CD14-positive monocyte (primary cell): ENCODE results near the gene PKIB. TPM values are rescaled to one million over a fixed set of nuclear protein-coding genes. Genes with fewer than 3 reads are reported as not detected.

Experiments used
- DNase-seq, 3 donors: peaks; one replicate each; pipeline ENCODE4 v3.0.0-alpha.2; 2011 to 2022
- H2AFZ ChIP-seq: 2 replicates; pipeline ENCODE4 v1.6.0; 2012; ENCODE audit warnings: mild to moderate bottlenecking, low read depth, low read length, inconsistent platforms; ENCODE audit not compliant: insufficient read depth, poor library complexity, severe bottlenecking
- H3K27ac ChIP-seq, 2 donors: 1 replicate in 1 of 2; 2 replicates in 1 of 2; pipeline ENCODE4 v1.5.1; 2012 to 2013; ENCODE audit warnings: low read length in 2 of 2, control low read depth in 1 of 2, inconsistent platforms in 1 of 2, low read depth in 1 of 2, mild to moderate bottlenecking in 1 of 2
- H3K27me3 ChIP-seq, 2 donors: one replicate each; pipeline versions ENCODE4 v1.6.0 to v1.6.1; 2011 to 2013; ENCODE audit warnings: low read length in 2 of 2; ENCODE audit not compliant: control insufficient read depth in 2 of 2, insufficient read depth in 2 of 2
- H3K36me3 ChIP-seq, 2 donors: replicated peaks in 1 of 2; 1 replicate in 1 of 2; 2 replicates in 1 of 2; pipeline versions ENCODE4 v1.5.1 to v1.6.1; 2012 to 2013; ENCODE audit warnings: low read length in 2 of 2, control low read depth in 1 of 2, inconsistent platforms in 1 of 2, mild to moderate bottlenecking in 1 of 2; ENCODE audit not compliant: insufficient read depth in 2 of 2, control insufficient read depth in 1 of 2
- H3K4me1 ChIP-seq, 2 donors: 1 replicate in 1 of 2; 2 replicates in 1 of 2; pipeline versions ENCODE4 v1.5.1 to v1.6.1; 2012 to 2013; ENCODE audit warnings: low read length in 2 of 2, control low read depth in 1 of 2, inconsistent platforms in 1 of 2, mild to moderate bottlenecking in 1 of 2, moderate library complexity in 1 of 2; ENCODE audit not compliant: insufficient read depth in 2 of 2, control insufficient read depth in 1 of 2
- H3K4me2 ChIP-seq: replicated peaks from 2 replicates; pipeline ENCODE3; 2012; ENCODE audit warnings: low read length, moderate library complexity, mild to moderate bottlenecking; ENCODE audit not compliant: poor library complexity, severe bottlenecking; ENCODE audit errors: extremely low read depth
- H3K4me3 ChIP-seq, 3 experiments: fragments of 200-600 bp in 1 of 3; sonication (generic) in 1 of 3; replicated peaks in 1 of 3; 1 replicate in 2 of 3; 2 replicates in 1 of 3; pipeline ENCODE4 v1.5.1; 2011 to 2013; ENCODE audit warnings: low read length in 3 of 3, mild to moderate bottlenecking in 3 of 3, control low read depth in 2 of 3, low read depth in 2 of 3, inconsistent platforms in 1 of 3, moderate library complexity in 1 of 3
- H3K79me2 ChIP-seq: 2 replicates; pipeline ENCODE4 v1.6.0; 2012; ENCODE audit warnings: mild to moderate bottlenecking, control low read depth, inconsistent platforms, low read length, moderate library complexity; ENCODE audit not compliant: insufficient read depth
- H3K9ac ChIP-seq: 2 replicates; pipeline ENCODE4 v1.6.0; 2017; ENCODE audit warnings: low read length, mild to moderate bottlenecking; ENCODE audit not compliant: insufficient read depth, poor library complexity, severe bottlenecking
- H3K9me3 ChIP-seq, 2 donors: replicated peaks in 1 of 2; 1 replicate in 1 of 2; 2 replicates in 1 of 2; pipeline versions ENCODE4 v1.5.1 to v1.6.1; 2012 to 2013; ENCODE audit warnings: low read length in 2 of 2, control low read depth in 1 of 2; ENCODE audit not compliant: control insufficient read depth in 1 of 2, insufficient read depth in 1 of 2
- H4K20me1 ChIP-seq: 2 replicates; pipeline ENCODE4 v1.6.0; 2012; ENCODE audit warnings: mild to moderate bottlenecking, low read length, control low read depth, moderate library complexity; ENCODE audit not compliant: insufficient read depth
- H3K27ac Mint-ChIP-seq, 7 donors: one replicate each; pipeline ENCODE4 v1.8.0; 2020; ENCODE audit warnings: mild to moderate bottlenecking in 7 of 7, mixed read lengths in 7 of 7, moderate library complexity in 6 of 7, inconsistent platforms in 2 of 7
- H3K27me3 Mint-ChIP-seq, 3 donors: one replicate each; pipeline ENCODE4 v1.8.0; 2021 to 2022; ENCODE audit warnings: low read depth in 3 of 3, mild to moderate bottlenecking in 3 of 3, mixed read lengths in 3 of 3, moderate library complexity in 3 of 3, inconsistent platforms in 1 of 3
- H3K36me3 Mint-ChIP-seq, 2 donors: one replicate each; pipeline ENCODE4 v1.8.0; 2020; ENCODE audit warnings: mixed read lengths in 2 of 2, inconsistent platforms in 1 of 2, mild to moderate bottlenecking in 1 of 2
- H3K4me1 Mint-ChIP-seq: one replicate; pipeline ENCODE4 v1.8.0; 2020; ENCODE audit warnings: mild to moderate bottlenecking, mixed read lengths
- H3K4me3 Mint-ChIP-seq, 2 donors: one replicate each; pipeline ENCODE4 v1.8.0; 2020; ENCODE audit warnings: mild to moderate bottlenecking in 2 of 2, mixed read lengths in 2 of 2, moderate library complexity in 1 of 2
- H3K9me3 Mint-ChIP-seq, 7 donors: one replicate each; pipeline ENCODE4 v1.8.0; 2020 to 2022; ENCODE audit warnings: mixed read lengths in 7 of 7, mild to moderate bottlenecking in 6 of 7, moderate library complexity in 6 of 7, inconsistent platforms in 2 of 7
- CTCF ChIP-seq: fragments of 200-600 bp; IDR thresholded peaks from one replicate; pipeline ENCODE4 v1.8.0; 2022; ENCODE audit warnings: antibody characterized with exemption, mild to moderate bottlenecking
- WGBS: methylation state at CpG from one replicate; pipeline ENCODE4 v1.1.5; 2013; ENCODE audit warnings: missing lambda C conversion rate; ENCODE audit not compliant: insufficient coverage; 5-methylcytosine and 5-hydroxymethylcytosine counted together
- intact Hi-C, 2 donors: fragments of 100-400 bp; cut with micrococcal nuclease; formaldehyde crosslinking; loops; one replicate each; pipeline versions ENCODE4 v1.15.0 to v1.15.1; 2023
- polyA plus RNA-seq, 3 donors: library from polyadenylated mRNA; depleted of rRNA in 1 of 3; unstranded in 2 of 3; stranded (reverse) in 1 of 3; fragments of 300-500 nt in 2 of 3; fragments of >200 nt in 1 of 3; fragmentation: Illumina TruSeq in 2 of 3; gene quantifications; 1 replicate in 2 of 3; 2 replicates in 1 of 3; pipeline ENCODE4 v1.2.3, GENCODE V29; 2012 to 2021

The PKIB gene
- polyA plus RNA-seq, 3 donors, result 1.3 to 2.0 (median 1.4) TPM

- Histone ChIP-seq H3K4me3 (no peak overlapping the region), H3K9me3 (no peaks in the 10 kb centered on the region), H3K79me2 (no peaks in the 10 kb centered on the region), H3K27me3 (peaks cover 11 to 17% of the 10 kb centered on the region in 2 donors), H3K27ac (no peak overlapping the region), H3K4me1 (no peaks in the 10 kb centered on the region), H2AFZ (no peak overlapping the region), H4K20me1 (no peaks in the 10 kb centered on the region), H3K4me2 (no peak overlapping the region), H3K36me3 (no peaks in the 10 kb centered on the region), H3K9ac (no peak overlapping the region)
- H3K4me1 Mint-ChIP-seq, result no peaks in the 10 kb centered on the region
- H3K9me3 Mint-ChIP-seq, result peaks cover 0 to 4% (median 0%) of the 10 kb centered on the region in 7 donors
- H3K27me3 Mint-ChIP-seq, result peaks cover 7 to 17% (median 11%) of the 10 kb centered on the region in 3 donors
- WGBS, result 92% methylated on average over 2 of the region's 2 CpGs
- H3K27ac Mint-ChIP-seq, result no peak overlapping the region
- H3K4me3 Mint-ChIP-seq, result no peak overlapping the region
- TF ChIP-seq CTCF, result no peak
- intact Hi-C loops, result no loop called here
- no peaks in the 10 kb centered on the region for H3K36me3 Mint-ChIP-seq
- DNase-seq, result no peak
These were observed 9.1 kb downstream of the PKIB start for GRCh38 chr6:122619309-122619708.

GRCh38 chr6:122620428-122620827, 10.2 kb downstream of the PKIB start:
- Mint-ChIP-seq H3K36me3 (no peaks in the 10 kb centered on the region), H3K9me3 (peaks cover 0 to 2% (median 0%) of the 10 kb centered on the region in 7 donors), H3K4me1 (no peaks in the 10 kb centered on the region), H3K27ac (no peak overlapping the region), H3K27me3 (peaks cover 7 to 13% (median 7%) of the 10 kb centered on the region in 3 donors), H3K4me3 (no peak overlapping the region)
- Histone ChIP-seq H3K9me3 (no peaks in the 10 kb centered on the region), H4K20me1 (no peaks in the 10 kb centered on the region), H3K27me3 (peaks cover 9 to 12% of the 10 kb centered on the region in 2 donors), H2AFZ (no peak overlapping the region), H3K4me2 (no peak overlapping the region), H3K4me1 (no peaks in the 10 kb centered on the region), H3K9ac (no peak overlapping the region), H3K4me3 (no peak overlapping the region), H3K79me2 (no peaks in the 10 kb centered on the region), H3K36me3 (no peaks in the 10 kb centered on the region), H3K27ac (no peak overlapping the region)
- WGBS, result 100% methylated on average over 2 of the region's 3 CpGs
- TF ChIP-seq CTCF, result no peak
- intact Hi-C loops, result no loop called here
- DNase-seq, result no peak
